NT2/D1 (cell line): ENCODE data around the gene C1orf115.
"Not testable (repeated sequence)": the region's sequence is repeated elsewhere in the genome, so short reads cannot be mapped to it uniquely, and the experiment has no call there.

Source experiments
- YY1 ChIP-seq: IDR thresholded peaks from 2 replicates; pipeline ENCODE4 v1.6.1; 2011; ENCODE audit not compliant: insufficient read length, insufficient read depth
- ZNF274 ChIP-seq: IDR thresholded peaks from 2 replicates; pipeline ENCODE4 v1.6.1; 2011; ENCODE audit warnings: mild to moderate bottlenecking, low read depth, low read length

- TF ChIP-seq YY1, ZNF274: not testable (repeated sequence)
Observed at GRCh38 chr1:220736283-220736682, 46.1 kb downstream of the C1orf115 start.
